HG02943 (cell line): ENCODE measurements around the gene P2RX1.

Experiments
- ATAC-seq: cut with Tn5 transposase; IDR thresholded peaks from one replicate; pipeline ENCODE4 v1.9.1; 2021; ENCODE audit warnings: mild to moderate bottlenecking, low read depth, moderate library complexity; ENCODE audit not compliant: unreplicated experiment

The P2RX1 gene

GRCh38 chr17:3926860-3927627, 10.8 kb upstream of the P2RX1 start:
- no peak for ATAC-seq

GRCh38 chr17:3925684-3926485, 9.6 kb upstream of the P2RX1 start:
- no peak for ATAC-seq

DNA sequence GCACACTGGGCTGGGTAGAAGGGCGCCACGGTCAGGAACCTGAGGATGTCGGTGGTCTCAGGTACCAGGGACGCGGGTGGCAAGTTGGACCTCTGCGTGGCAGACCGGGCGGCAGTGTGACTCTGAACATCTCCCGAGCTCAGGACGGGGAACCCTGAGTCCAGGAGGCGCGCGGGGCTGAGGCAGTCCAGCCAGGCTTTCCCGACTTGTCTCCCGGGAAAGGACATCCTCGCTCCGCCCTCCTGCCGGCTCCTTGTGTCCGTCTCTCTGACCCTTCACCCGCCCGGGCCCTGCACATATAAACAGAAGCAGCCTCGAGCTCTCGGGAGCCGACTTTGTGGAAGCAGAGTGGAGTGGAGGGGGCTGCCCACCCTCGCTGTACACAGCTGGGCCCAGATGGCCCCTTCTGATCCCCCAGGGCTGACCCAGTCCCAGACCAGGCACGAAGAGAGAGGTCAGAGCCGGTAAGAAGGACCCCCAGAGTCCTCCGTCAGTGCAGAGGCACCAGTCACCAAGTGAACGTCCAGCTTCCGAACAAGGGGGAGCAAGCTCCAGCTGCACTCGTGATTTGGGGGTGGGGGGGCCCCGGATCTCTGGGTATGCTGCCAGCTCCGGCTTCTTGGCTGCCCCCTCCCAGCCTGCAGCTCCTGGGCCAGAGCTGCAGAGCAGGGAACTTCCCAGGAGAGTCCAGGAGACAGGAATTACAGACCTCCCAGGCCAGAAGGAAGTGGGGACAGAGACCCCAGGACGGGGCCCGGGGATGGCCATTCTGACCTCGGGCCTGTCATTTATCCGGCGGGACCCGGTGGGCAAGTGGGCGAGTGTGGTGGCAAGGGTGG, 8.5 kb upstream of the P2RX1 start:
- ATAC-seq: no peak

GRCh38 chr17:3923466-3924190, 7.4 kb upstream of the P2RX1 start:
- ATAC-seq: no peak

- ATAC-seq: no peak
These were observed 6.5 kb upstream of the P2RX1 start for GRCh38 chr17:3922765-3923164.

DNA sequence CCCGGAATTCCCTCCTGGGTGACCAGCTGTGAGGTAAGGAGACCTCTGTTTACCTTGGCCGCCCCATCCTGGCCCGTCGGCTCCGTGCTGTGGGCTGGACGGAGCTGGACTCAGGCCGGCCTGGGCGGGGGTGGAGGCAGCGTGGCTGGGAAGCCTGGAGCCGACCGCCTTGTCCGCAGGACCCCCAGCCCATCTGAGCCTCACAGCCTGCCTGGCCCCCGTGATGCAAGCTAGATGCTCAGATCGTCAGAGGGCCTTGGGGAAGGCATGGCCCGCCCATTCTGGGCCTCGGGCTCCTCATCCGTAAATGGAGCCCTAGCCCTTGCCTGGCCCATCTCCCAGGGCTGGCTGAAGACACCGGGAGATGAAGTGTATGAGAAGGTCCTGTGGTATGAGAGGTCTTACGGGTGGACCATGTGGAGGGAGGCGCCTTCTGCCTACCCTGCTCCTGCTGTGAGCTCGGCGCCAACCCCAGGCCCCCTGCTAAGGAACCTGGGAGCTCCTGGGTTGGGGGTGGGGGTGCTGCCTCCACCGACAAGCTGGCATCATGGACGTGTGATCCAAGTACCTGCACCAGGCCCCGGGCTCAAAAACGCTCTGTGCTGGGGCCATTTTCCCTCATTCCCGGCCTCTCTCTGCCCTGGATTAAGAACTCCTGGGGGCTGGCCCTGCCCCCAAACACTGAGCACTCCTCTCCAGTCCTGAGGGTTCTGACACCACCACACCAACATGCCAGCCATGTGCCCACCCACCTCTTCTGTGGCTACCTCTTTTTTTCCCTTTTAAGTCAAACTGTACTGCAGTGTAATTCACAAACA, 5.4 kb upstream of the P2RX1 start:
- ATAC-seq: no peak

DNA sequence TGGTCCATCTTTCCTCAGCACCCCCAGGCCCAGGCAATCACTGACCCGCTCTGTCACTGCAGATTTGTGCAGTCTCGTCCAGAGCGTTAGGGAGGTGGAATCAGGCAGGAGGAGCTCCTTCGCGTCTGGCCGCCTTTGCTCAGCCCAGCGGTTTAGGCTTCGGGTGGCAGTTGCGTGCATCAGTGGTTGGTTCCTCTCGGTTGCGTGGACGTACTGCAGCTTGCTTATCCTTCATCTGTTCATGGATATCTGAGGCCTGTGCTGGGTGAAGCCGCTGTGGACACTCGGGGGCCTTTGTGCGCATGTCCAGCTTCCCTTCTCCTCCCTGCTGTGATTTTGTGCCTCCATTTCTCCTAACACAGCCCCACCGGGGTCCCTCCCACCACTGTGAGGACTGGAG, 4.7 kb upstream of the P2RX1 start:
- no peak for ATAC-seq

- no peak for ATAC-seq
These were observed 2.9 kb upstream of the P2RX1 start for GRCh38 chr17:3919123-3919624.

DNA sequence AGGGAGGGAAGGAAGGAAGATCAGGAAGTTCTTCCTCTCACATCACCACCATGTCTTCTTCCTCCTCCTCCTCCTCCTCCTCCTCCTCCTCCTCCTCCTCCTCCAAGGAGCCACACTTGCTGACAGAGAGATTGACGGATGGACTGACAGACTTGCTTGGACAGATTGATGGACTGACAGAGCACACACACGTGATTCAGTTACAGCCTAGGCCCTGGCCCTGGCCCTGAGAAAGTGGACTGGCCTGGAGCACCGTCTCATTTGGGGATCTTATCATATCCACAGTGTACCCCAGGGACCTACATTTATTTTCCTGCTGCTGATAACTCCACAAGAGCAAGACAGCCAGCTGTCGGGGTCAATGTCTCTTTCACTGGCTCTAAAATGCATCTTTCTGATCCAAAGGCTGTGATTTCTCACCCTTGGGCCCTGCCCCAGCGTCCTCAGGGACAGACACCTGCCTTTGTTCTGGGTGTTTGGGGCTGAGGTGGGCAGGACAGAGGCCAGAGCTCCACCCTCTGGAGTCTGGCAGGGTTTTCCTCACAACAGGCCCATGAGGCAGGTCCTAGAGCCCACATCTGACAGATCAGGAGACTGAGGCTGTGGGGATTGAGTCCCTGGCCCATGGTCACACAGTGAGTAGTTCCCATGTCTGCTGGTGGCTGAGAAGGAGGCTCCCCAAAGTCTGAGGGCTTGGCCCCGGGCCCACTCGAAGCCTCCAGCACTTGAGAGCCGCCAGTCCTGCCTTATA, 2.3 kb upstream of the P2RX1 start:
- no peak for ATAC-seq

DNA sequence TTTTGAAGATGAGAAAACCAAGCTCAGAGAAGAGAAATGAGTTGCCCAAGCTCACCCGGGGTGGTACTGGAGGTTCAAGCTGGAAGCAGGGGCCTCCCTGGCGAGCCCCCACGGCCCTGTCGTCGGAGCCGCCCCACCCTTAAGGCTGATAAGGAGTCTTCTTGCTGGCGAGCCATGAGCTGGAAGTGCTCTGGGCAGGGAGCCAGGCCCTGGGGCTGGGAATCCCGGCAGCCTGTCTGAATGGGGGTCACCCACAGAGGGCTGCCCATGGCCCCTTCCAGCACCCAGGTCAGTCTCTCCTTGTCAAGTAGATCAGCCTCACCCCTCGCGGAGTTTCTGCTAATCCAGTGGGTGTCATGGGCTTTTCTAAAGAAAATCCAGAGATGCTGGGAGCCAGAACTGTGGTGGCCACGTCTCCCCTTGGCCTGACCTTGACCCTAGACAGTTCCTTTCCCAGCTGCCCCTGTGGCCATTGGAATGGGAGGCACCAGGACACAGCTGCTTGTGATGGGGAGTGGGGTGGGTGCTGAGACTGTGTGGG, 1.2 kb upstream of the P2RX1 start:
- ATAC-seq: no peak

DNA sequence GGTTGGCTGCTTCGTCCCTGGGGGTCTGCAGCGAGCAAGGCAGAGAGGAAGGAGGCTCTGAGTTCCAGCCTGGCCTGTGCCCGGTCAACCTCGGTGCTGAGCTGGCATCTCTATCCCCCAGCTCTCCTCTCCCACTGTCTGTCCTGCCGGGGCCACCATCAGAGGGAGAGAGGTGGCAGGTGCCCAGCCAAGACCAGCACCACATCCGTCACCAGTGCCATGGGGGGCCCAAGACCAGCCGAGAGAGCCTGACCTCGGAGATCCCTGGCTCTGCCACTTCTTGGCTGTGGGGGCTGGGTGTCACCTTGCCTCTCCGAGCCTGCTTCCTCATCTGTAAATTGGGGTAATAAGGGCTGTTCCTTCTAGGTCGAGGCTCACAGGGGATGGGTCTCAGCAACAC, 560 bp upstream of the P2RX1 start:
- ATAC-seq: no peak

- no peak for ATAC-seq
These were observed 677 bp downstream of the P2RX1 start for GRCh38 chr17:3915581-3915994.

- ATAC-seq: peak; percentile 50
These were observed 2.0 kb downstream of the P2RX1 start for GRCh38 chr17:3914312-3914670.

- ATAC-seq: peak; percentile 43
These were observed 2.5 kb downstream of the P2RX1 start for GRCh38 chr17:3913531-3914311.

DNA sequence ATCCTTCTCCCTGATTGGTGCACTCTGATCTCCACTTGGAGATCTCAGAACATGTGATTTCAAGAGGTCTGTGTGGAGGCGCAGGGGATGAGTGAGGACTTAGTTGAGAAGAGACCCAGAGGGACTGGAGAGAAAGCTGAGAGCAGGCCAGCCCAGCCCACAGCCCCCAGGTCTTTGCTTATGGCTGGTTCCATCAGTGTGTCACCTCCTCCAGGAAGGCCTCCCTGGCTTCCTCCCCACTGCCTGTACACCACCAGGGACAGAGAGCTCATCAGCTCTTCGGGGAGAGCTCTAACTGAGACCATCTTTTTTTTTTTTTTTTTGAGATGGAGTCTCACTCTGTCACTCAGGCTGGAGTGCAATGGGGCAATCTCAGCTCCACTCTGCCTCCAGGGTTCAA, 3.4 kb downstream of the P2RX1 start:
- ATAC-seq: no peak

- peak; percentile 44 for ATAC-seq
These were observed 4.8 kb downstream of the P2RX1 start for GRCh38 chr17:3911271-3912053.
